OCI-LY1 (cell line): ENCODE measurements around the gene CUX1.

ENCODE experiments used
- EZH2 ChIP-seq: fragments of 200-600 bp; sonication (generic), shearing (Covaris generic); IDR thresholded peaks from 2 replicates; pipeline ENCODE4 v1.8.0; 2017; ENCODE audit warnings: borderline replicate concordance, mixed run types, mild to moderate bottlenecking, antibody characterized with exemption, low read length, moderate library complexity, mixed read lengths
- TF ChIP-seq, protein P1 (sequence below): fragments of 200-600 bp; sonication (generic), shearing (Covaris generic); IDR thresholded peaks from 2 replicates; pipeline ENCODE4 v1.5.1; 2017; ENCODE audit warnings: mild to moderate bottlenecking, antibody characterized with exemption, low read length, moderate library complexity, mixed read lengths

- TF ChIP-seq, protein P1, sequence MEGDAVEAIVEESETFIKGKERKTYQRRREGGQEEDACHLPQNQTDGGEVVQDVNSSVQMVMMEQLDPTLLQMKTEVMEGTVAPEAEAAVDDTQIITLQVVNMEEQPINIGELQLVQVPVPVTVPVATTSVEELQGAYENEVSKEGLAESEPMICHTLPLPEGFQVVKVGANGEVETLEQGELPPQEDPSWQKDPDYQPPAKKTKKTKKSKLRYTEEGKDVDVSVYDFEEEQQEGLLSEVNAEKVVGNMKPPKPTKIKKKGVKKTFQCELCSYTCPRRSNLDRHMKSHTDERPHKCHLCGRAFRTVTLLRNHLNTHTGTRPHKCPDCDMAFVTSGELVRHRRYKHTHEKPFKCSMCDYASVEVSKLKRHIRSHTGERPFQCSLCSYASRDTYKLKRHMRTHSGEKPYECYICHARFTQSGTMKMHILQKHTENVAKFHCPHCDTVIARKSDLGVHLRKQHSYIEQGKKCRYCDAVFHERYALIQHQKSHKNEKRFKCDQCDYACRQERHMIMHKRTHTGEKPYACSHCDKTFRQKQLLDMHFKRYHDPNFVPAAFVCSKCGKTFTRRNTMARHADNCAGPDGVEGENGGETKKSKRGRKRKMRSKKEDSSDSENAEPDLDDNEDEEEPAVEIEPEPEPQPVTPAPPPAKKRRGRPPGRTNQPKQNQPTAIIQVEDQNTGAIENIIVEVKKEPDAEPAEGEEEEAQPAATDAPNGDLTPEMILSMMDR: no peak
- TF ChIP-seq EZH2: no peak
Measured at GRCh38 chr7:101838837-101839483, 21.5 kb downstream of the CUX1 start.
